ENCODE data around the gene SIRT7. TPM values are rescaled to one million over a fixed set of nuclear protein-coding genes. Genes with fewer than 3 reads are reported as not detected.
A peak's percentile ranks its signal among the peaks of the same experiment; 100 is the strongest.

The SIRT7 gene
- total and polyA plus RNA-seq, 4 donors = 8.5 to 43.1 (median 20.1) TPM

GRCh38 chr17:81904600-81905423 lies 13.2 kb downstream of the SIRT7 start:
- Histone ChIP-seq H3K36me3 (ENCODE audit: control insufficient read depth in 1 of 2, insufficient read depth in 2 of 2, low read length in 1 of 2) (peaks cover 0 to 2% of the 10 kb centered on the region in 2 donors), H3K27ac (ENCODE audit: low read depth in 1 of 2, low read length in 2 of 2) (no peak overlapping the region), H3K9me3 (ENCODE audit: control insufficient read depth, low read length) (no peaks in the 10 kb centered on the region), H3K4me3 (ENCODE audit: low read length in 2 of 2) (no peak overlapping the region), H3K27me3 (ENCODE audit: control insufficient read depth in 1 of 2, insufficient read depth in 2 of 2, low read length in 1 of 2) (no peaks in the 10 kb centered on the region), H3K4me1 (ENCODE audit: control insufficient read depth in 1 of 2, insufficient read depth in 2 of 2, low read length in 2 of 2) (no peaks in the 10 kb centered on the region)
- intact Hi-C loops (cut with DNase I) = no loop called here
- ATAC-seq (ENCODE audit: low FRiP score) (no peak), DNase-seq (no peak)
- 91 to 93% methylated on average over 27 to 28 of the region's 28 CpGs for WGBS, 2 donors

- intact Hi-C loops (cut with DNase I) = no loop called here
- 93 to 95% methylated on average over 24 of the region's 24 CpGs for WGBS, 2 donors
- Histone ChIP-seq H3K36me3 (ENCODE audit: control insufficient read depth in 1 of 2, insufficient read depth in 2 of 2, low read length in 1 of 2) (peaks cover 0 to 2% of the 10 kb centered on the region in 2 donors), H3K4me3 (ENCODE audit: low read length in 2 of 2) (no peak overlapping the region), H3K4me1 (ENCODE audit: control insufficient read depth in 1 of 2, insufficient read depth in 2 of 2, low read length in 2 of 2) (no peaks in the 10 kb centered on the region), H3K27me3 (ENCODE audit: control insufficient read depth in 1 of 2, insufficient read depth in 2 of 2, low read length in 1 of 2) (no peaks in the 10 kb centered on the region), H3K27ac (ENCODE audit: low read depth in 1 of 2, low read length in 2 of 2) (no peak overlapping the region), H3K9me3 (ENCODE audit: control insufficient read depth, low read length) (no peaks in the 10 kb centered on the region)
- ATAC-seq (ENCODE audit: low FRiP score) (no peak), DNase-seq (no peak)
Measured at GRCh38 chr17:81903896-81904599, 13.9 kb downstream of the SIRT7 start.

GRCh38 chr17:81903415-81903831 lies 14.6 kb downstream of the SIRT7 start:
- ATAC-seq (ENCODE audit: low FRiP score) (no peak), DNase-seq (no peak)
- intact Hi-C loops (cut with DNase I) = no loop called here
- Histone ChIP-seq H3K27ac (ENCODE audit: low read depth in 1 of 2, low read length in 2 of 2) (no peak overlapping the region), H3K27me3 (ENCODE audit: control insufficient read depth in 1 of 2, insufficient read depth in 2 of 2, low read length in 1 of 2) (no peaks in the 10 kb centered on the region), H3K4me1 (ENCODE audit: control insufficient read depth in 1 of 2, insufficient read depth in 2 of 2, low read length in 2 of 2) (no peaks in the 10 kb centered on the region), H3K36me3 (ENCODE audit: control insufficient read depth in 1 of 2, insufficient read depth in 2 of 2, low read length in 1 of 2) (peaks cover 0 to 2% of the 10 kb centered on the region in 2 donors), H3K9me3 (ENCODE audit: control insufficient read depth, low read length) (no peaks in the 10 kb centered on the region), H3K4me3 (ENCODE audit: low read length in 2 of 2) (no peak overlapping the region)
- 95% methylated on average over 10 of the region's 10 CpGs for WGBS, 2 donors

DNA sequence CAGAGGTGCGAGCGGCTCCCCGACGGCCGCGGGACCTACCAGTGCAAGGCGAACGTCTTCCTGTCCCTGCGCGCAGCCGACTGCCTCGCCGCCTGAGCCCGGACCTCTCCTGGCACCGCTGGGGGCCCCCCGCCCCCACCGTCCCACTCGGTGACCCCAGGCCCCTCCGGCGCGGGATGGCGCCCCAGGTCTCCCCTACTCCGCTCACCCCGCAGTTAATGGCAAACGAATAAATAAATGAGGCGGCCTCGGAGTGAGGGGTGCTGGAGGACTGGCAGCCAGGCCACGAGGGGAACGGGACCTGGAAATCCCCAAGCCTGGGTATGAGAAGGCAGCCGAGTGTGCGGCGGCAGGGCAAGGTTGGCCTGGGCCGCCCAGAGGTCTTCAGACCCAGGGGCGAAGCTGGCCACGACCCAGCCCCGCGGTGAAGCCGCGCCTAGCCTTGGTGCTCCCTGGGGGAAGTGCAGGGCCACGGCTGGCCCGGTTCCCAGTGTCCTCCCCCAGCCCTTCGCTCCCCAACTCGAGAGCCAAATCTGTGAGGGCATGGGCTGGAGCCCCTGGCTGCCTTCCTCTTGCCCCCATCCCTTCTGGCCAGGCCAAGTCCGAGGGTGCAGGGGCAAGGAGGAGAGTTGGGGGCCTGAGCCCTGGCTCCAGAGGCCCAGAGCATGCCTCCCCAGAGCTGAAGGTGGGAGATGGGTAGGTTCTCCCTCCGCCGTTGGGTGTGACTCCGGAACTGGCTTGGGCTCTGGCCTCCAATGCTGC lies 15.1 kb downstream of the SIRT7 start:
- WGBS, 2 donors = 52 to 56% methylated on average over 47 of the region's 47 CpGs
- Histone ChIP-seq H3K4me1 (ENCODE audit: control insufficient read depth in 1 of 2, insufficient read depth in 2 of 2, low read length in 2 of 2) (no peaks in the 10 kb centered on the region), H3K27ac (ENCODE audit: low read depth in 1 of 2, low read length in 2 of 2) (no peak overlapping the region), H3K36me3 (ENCODE audit: control insufficient read depth in 1 of 2, insufficient read depth in 2 of 2, low read length in 1 of 2) (peaks cover 0 to 2% of the 10 kb centered on the region in 2 donors), H3K27me3 (ENCODE audit: control insufficient read depth in 1 of 2, insufficient read depth in 2 of 2, low read length in 1 of 2) (no peaks in the 10 kb centered on the region), H3K4me3 (ENCODE audit: low read length in 2 of 2) (no peak overlapping the region), H3K9me3 (ENCODE audit: control insufficient read depth, low read length) (no peaks in the 10 kb centered on the region)
- ATAC-seq (ENCODE audit: low FRiP score) (no peak), DNase-seq (peak in 1 of 2 donors; percentile 78)
- intact Hi-C loops (cut with DNase I) = no loop called here

- H3K4me1 ChIP-seq (ENCODE audit: control insufficient read depth in 1 of 2, insufficient read depth in 2 of 2, low read length in 2 of 2) = no peaks in the 10 kb centered on the region
- no peak within 1 kb of the TSS for H3K27ac ChIP-seq (ENCODE audit: low read depth in 1 of 2, low read length in 2 of 2)
- DNase-seq = peak in 1 of 2 donors; percentile 79
- intact Hi-C loops (cut with DNase I) = no loop called here
- H3K36me3 ChIP-seq (ENCODE audit: control insufficient read depth in 1 of 2, insufficient read depth in 2 of 2, low read length in 1 of 2) = peaks cover 0 to 2% of the 10 kb centered on the region in 2 donors
- H3K9me3 ChIP-seq (ENCODE audit: control insufficient read depth, low read length) = no peaks in the 10 kb centered on the region
- peak within 1 kb of the TSS in 1 of 2 donors; percentile 3 for H3K4me3 ChIP-seq (ENCODE audit: low read length in 2 of 2)
- WGBS, 2 donors = 1 to 2% methylated on average over 37 to 79 of the region's 79 CpGs
- ATAC-seq (ENCODE audit: low FRiP score) = peak; percentile 30
- no peaks in the 10 kb centered on the region for H3K27me3 ChIP-seq (ENCODE audit: control insufficient read depth in 1 of 2, insufficient read depth in 2 of 2, low read length in 1 of 2)
Measured at GRCh38 chr17:81902023-81902652, 15.8 kb downstream of the SIRT7 start, which contains the start of gene NPB. NPB (plus strand) TSS chr17:81902238; CDS start chr17:81902278, 40 bp downstream.

GRCh38 chr17:81901167-81902022 lies 16.6 kb downstream of the SIRT7 start:
- Histone ChIP-seq H3K4me3 (ENCODE audit: low read length in 2 of 2) (no peak overlapping the region), H3K27ac (ENCODE audit: low read depth in 1 of 2, low read length in 2 of 2) (no peak overlapping the region), H3K9me3 (ENCODE audit: control insufficient read depth, low read length) (no peaks in the 10 kb centered on the region), H3K27me3 (ENCODE audit: control insufficient read depth in 1 of 2, insufficient read depth in 2 of 2, low read length in 1 of 2) (no peaks in the 10 kb centered on the region), H3K4me1 (ENCODE audit: control insufficient read depth in 1 of 2, insufficient read depth in 2 of 2, low read length in 2 of 2) (no peaks in the 10 kb centered on the region), H3K36me3 (ENCODE audit: control insufficient read depth in 1 of 2, insufficient read depth in 2 of 2, low read length in 1 of 2) (peaks cover 0 to 4% of the 10 kb centered on the region in 2 donors)
- ATAC-seq (ENCODE audit: low FRiP score) (no peak), DNase-seq (no peak)
- intact Hi-C loops (cut with DNase I) = no loop called here
- 47 to 50% methylated on average over 21 of the region's 21 CpGs for WGBS, 2 donors

DNA sequence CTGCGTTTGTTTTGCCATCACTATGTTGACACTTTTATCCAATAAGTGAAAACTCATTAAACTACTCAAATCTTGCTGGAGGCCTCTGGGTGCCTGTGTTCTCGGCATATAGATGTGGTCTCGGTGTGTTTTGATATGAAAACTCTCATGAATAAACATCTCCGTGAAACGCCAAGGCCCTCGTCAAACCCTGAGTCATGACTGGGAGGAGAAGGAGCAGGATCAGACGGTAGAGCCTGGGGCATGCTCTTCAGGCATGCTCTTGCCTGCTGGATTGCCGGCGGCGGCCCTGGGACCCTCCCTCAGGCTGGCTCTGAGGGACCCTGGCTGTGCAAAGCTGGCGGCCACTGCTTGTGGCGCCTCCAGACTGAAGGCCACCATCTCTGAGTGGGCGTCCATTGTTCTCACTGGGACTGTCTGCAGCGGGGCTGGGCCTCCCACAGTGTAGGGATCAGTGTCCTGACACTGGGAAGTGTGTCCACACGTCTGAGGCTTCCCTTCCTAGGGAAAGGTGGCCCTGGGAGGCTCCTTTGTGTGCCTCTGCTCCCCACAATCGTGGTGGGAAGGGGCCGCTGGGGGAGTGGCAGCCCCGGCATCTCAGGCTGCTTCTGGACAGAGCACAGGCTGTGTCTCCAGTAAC lies 17.7 kb downstream of the SIRT7 start:
- no peaks in the 10 kb centered on the region for H3K4me1 ChIP-seq (ENCODE audit: control insufficient read depth in 1 of 2, insufficient read depth in 2 of 2, low read length in 2 of 2)
- no peaks in the 10 kb centered on the region for H3K9me3 ChIP-seq (ENCODE audit: control insufficient read depth, low read length)
- peaks cover 0 to 4% of the 10 kb centered on the region in 2 donors for H3K36me3 ChIP-seq (ENCODE audit: control insufficient read depth in 1 of 2, insufficient read depth in 2 of 2, low read length in 1 of 2)
- 78 to 80% methylated on average over 18 of the region's 18 CpGs for WGBS, 2 donors
- no peak overlapping the region for H3K27ac ChIP-seq (ENCODE audit: low read depth in 1 of 2, low read length in 2 of 2)
- intact Hi-C loops (cut with DNase I) = no loop called here
- ATAC-seq (ENCODE audit: low FRiP score) (no peak), DNase-seq (no peak)
- H3K27me3 ChIP-seq (ENCODE audit: control insufficient read depth in 1 of 2, insufficient read depth in 2 of 2, low read length in 1 of 2) = no peaks in the 10 kb centered on the region
- H3K4me3 ChIP-seq (ENCODE audit: low read length in 2 of 2) = no peak overlapping the region

Data from aorta (tissue), 5 donors.